C4-2B (cell line): ENCODE data around the gene PTGES3.

Experiments
- ZFX ChIP-seq: fragments of 450-650 bp; IDR thresholded peaks from 2 replicates; pipeline ENCODE4 v1.6.1; 2017
- TF ChIP-seq, protein P1 (sequence below): fragments of 450-650 bp; conservative IDR thresholded peaks from 2 replicates; pipeline ENCODE4 v1.5.1; 2017; ENCODE audit warnings: mild to moderate bottlenecking

DNA sequence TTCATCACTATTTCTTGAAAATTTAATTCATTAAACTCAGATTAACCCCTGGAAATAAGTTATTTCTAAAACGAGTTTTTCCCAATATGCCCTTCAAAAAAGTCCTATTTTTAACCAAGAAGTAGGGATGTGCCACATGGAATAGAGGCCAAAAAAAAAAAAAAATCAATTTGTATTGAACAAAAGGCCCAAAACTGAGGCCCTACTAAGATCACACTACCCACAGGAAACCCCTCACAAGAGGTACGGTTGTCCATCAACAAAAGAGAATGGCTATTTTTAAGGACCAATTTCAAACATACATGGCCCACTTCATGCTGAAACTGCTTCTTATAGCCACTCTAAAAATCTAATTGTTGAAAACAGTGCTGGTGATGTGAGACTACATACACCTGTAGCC, 50.5 kb downstream of the PTGES3 start:
- TF ChIP-seq, protein P1, sequence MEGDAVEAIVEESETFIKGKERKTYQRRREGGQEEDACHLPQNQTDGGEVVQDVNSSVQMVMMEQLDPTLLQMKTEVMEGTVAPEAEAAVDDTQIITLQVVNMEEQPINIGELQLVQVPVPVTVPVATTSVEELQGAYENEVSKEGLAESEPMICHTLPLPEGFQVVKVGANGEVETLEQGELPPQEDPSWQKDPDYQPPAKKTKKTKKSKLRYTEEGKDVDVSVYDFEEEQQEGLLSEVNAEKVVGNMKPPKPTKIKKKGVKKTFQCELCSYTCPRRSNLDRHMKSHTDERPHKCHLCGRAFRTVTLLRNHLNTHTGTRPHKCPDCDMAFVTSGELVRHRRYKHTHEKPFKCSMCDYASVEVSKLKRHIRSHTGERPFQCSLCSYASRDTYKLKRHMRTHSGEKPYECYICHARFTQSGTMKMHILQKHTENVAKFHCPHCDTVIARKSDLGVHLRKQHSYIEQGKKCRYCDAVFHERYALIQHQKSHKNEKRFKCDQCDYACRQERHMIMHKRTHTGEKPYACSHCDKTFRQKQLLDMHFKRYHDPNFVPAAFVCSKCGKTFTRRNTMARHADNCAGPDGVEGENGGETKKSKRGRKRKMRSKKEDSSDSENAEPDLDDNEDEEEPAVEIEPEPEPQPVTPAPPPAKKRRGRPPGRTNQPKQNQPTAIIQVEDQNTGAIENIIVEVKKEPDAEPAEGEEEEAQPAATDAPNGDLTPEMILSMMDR = no peak
- no peak for TF ChIP-seq ZFX
